Adrenal gland (tissue), 12 donors: ENCODE results near the gene SOD3. TPM values are rescaled to one million over a fixed set of nuclear protein-coding genes. Genes with fewer than 3 reads are reported as not detected.

Experiments used
- DNase-seq, 7 donors: peaks; one replicate each; pipeline ENCODE4 v3.0.0-alpha.2; 2019 to 2020
- H3K27ac ChIP-seq, 5 donors: fragments of 200-600 bp; sonication (generic) in 4 of 5; 1 replicate in 3 of 5; 2 replicates in 2 of 5; pipeline versions ENCODE4 v1.5.1 to v1.8.0; 2016 to 2020; ENCODE audit warnings: mild to moderate bottlenecking in 1 of 5
- H3K27me3 ChIP-seq: fragments of 200-600 bp; 2 replicates; pipeline ENCODE4 v1.8.0; 2021
- H3K36me3 ChIP-seq, 2 donors: fragments of 200-600 bp; replicated peaks in 1 of 2; 1 replicate in 1 of 2; 2 replicates in 1 of 2; pipeline versions ENCODE4 v1.5.1 to v1.8.0; 2018 to 2022
- H3K4me1 ChIP-seq, 2 donors: fragments of 200-600 bp; replicated peaks in 1 of 2; 1 replicate in 1 of 2; 2 replicates in 1 of 2; pipeline versions ENCODE4 v1.5.1 to v1.8.0; 2018 to 2021
- H3K4me3 ChIP-seq, 4 donors: fragments of 200-600 bp; sonication (generic) in 3 of 4; one replicate each; pipeline ENCODE4 v1.5.1; 2016 to 2018
- H3K9me3 ChIP-seq, 3 donors: fragments of 200-600 bp; sonication (generic) in 1 of 3; replicated peaks in 1 of 3; 1 replicate in 2 of 3; 2 replicates in 1 of 3; pipeline versions ENCODE4 v1.5.1 to v1.8.0; 2016 to 2021
- POLR2A ChIP-seq, 2 donors: fragments of 450-650 bp; IDR thresholded peaks; one replicate each; pipeline ENCODE4 v1.6.1; 2017; ENCODE audit warnings: antibody characterized with exemption in 2 of 2, mild to moderate bottlenecking in 2 of 2, moderate library complexity in 1 of 2
- WGBS, 4 donors: extraction: QIAGEN DNeasy Blood & Tissue Kit in 2 of 4; methylation state at CpG; one replicate each; pipeline versions ENCODE4 v1.1.5 to v1.1.7; 2013 to 2017; 5-methylcytosine and 5-hydroxymethylcytosine counted together
- intact Hi-C, 2 donors: fragments of 100-400 bp; cut with DNase I; formaldehyde crosslinking; loops; one replicate each; pipeline versions ENCODE4 v1.14.1 to v1.15.0; 2022 to 2023
- polyA plus RNA-seq, 3 donors: library from polyadenylated mRNA; stranded (reverse); fragments of 200-250 nt in 2 of 3; fragments of 350-450 nt in 1 of 3; fragmentation: Illumina TruSeq in 1 of 3; extraction: RNeasy Lipid Tissue Mini Kit (QIAGEN cat#74804) in 1 of 3; gene quantifications; one replicate each; pipeline ENCODE4 v1.2.3, GENCODE V29; 2013 to 2014
- total RNA-seq, 9 donors: library from RNA; depleted of rRNA in 4 of 9; stranded (reverse); fragments of >200 nt in 4 of 9; fragments of 120-200 nt in 1 of 9; fragmentation: NEBNext Ultra II Directional in 1 of 9; extraction: Animal tissue kit (Norgen Biotek cat#: 25700) in 1 of 9; gene quantifications; one replicate each; pipeline versions ENCODE4 v1.1.0 to v1.2.4, GENCODE V29; 2013 to 2023
- TF ChIP-seq, protein P1 (sequence below), 6 experiments: fragments of 450-650 bp in 4 of 6; fragments of 200-600 bp in 2 of 6; sonication (generic) in 1 of 6; IDR thresholded peaks; 1 replicate in 5 of 6; 2 replicates in 1 of 6; pipeline versions ENCODE4 v1.5.1 to v1.8.0; 2016 to 2021; ENCODE audit warnings: antibody characterized with exemption in 6 of 6, mild to moderate bottlenecking in 2 of 6, moderate library complexity in 1 of 6
- donor health status: healthy with polysubstance abuse.
- donor health status: Bipolar disorder and iron deficiency.
- donor health status: DM: yes; HTN: yes; CAD: no.
- donor health status: DM: no; HTN: no; CAD: no.
- donor health status: DM: no; HTN: no; CAD: no.
- donor health status: DM: yes; HTN: yes; CAD: no.

Gene SOD3
- total and polyA plus RNA-seq, 12 donors: 0.39 to 55.6 (median 23.1) TPM

- H3K36me3 ChIP-seq: no peaks in the 10 kb centered on the region
- no peak for DNase-seq
- no peak overlapping the region for H3K27ac ChIP-seq
- H3K9me3 ChIP-seq: no peaks in the 10 kb centered on the region
- no peaks in the 10 kb centered on the region for H3K4me1 ChIP-seq
- no peak overlapping the region for H3K4me3 ChIP-seq
- intact Hi-C loops: no loop called here
- H3K27me3 ChIP-seq: no peaks in the 10 kb centered on the region
- TF ChIP-seq POLR2A (IDR thresholded peaks at IDR 0.05): no peak
- TF ChIP-seq, protein P1, sequence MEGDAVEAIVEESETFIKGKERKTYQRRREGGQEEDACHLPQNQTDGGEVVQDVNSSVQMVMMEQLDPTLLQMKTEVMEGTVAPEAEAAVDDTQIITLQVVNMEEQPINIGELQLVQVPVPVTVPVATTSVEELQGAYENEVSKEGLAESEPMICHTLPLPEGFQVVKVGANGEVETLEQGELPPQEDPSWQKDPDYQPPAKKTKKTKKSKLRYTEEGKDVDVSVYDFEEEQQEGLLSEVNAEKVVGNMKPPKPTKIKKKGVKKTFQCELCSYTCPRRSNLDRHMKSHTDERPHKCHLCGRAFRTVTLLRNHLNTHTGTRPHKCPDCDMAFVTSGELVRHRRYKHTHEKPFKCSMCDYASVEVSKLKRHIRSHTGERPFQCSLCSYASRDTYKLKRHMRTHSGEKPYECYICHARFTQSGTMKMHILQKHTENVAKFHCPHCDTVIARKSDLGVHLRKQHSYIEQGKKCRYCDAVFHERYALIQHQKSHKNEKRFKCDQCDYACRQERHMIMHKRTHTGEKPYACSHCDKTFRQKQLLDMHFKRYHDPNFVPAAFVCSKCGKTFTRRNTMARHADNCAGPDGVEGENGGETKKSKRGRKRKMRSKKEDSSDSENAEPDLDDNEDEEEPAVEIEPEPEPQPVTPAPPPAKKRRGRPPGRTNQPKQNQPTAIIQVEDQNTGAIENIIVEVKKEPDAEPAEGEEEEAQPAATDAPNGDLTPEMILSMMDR (IDR thresholded peaks at IDR 0.05): no peak
- WGBS, 4 donors: 92 to 95% (median 94%) methylated on average over 14 of the region's 14 CpGs
Observed at GRCh38 chr4:24808261-24808660, 12.9 kb downstream of the SOD3 start.

DNA sequence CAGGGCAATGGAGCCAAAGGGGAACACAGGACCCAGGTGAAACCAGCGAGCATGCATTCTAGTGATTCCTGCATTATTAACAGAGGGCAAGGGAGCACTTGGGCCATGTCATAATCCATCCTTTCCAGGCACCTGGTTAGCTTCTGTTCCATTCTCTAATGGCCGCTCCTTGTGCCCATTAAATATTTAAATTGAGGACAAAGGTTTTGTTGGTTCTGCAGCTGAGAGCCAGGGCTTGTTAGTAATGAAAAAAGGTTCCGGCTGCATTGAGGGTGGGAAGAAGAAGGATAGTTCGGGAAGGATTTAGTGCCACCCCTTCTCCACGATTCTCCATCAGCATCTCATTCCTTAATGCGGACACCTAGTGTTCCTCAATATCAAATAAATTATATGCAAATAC lies 13.6 kb downstream of the SOD3 start:
- Histone ChIP-seq H3K27me3 (no peaks in the 10 kb centered on the region), H3K4me3 (no peak overlapping the region), H3K27ac (no peak overlapping the region), H3K36me3 (no peaks in the 10 kb centered on the region), H3K4me1 (no peaks in the 10 kb centered on the region), H3K9me3 (no peaks in the 10 kb centered on the region)
- 96 to 99% (median 97%) methylated on average over 6 of the region's 6 CpGs for WGBS, 4 donors
- TF ChIP-seq, protein P1 (IDR thresholded peaks at IDR 0.05): no peak
- no peak for TF ChIP-seq POLR2A (IDR thresholded peaks at IDR 0.05)
- no peak for DNase-seq
- intact Hi-C loops: no loop called here

GRCh38 chr4:24809376-24809775 lies 14.0 kb downstream of the SOD3 start:
- Histone ChIP-seq H3K9me3 (no peaks in the 10 kb centered on the region), H3K27me3 (no peaks in the 10 kb centered on the region), H3K4me1 (no peaks in the 10 kb centered on the region), H3K36me3 (no peaks in the 10 kb centered on the region), H3K4me3 (no peak overlapping the region), H3K27ac (no peak overlapping the region)
- TF ChIP-seq POLR2A (IDR thresholded peaks at IDR 0.05): no peak
- TF ChIP-seq, protein P1 (IDR thresholded peaks at IDR 0.05): no peak
- 86 to 95% (median 93%) methylated on average over 2 of the region's 2 CpGs for WGBS, 4 donors
- DNase-seq: no peak
- intact Hi-C loops: no loop called here

GRCh38 chr4:24809815-24810405 lies 14.5 kb downstream of the SOD3 start:
- TF ChIP-seq, protein P1 (IDR thresholded peaks at IDR 0.05): no peak
- TF ChIP-seq POLR2A (IDR thresholded peaks at IDR 0.05): no peak
- WGBS, 4 donors: 77 to 89% (median 83%) methylated on average over 6 of the region's 6 CpGs
- Histone ChIP-seq H3K27ac (no peak overlapping the region), H3K9me3 (no peaks in the 10 kb centered on the region), H3K36me3 (no peaks in the 10 kb centered on the region), H3K27me3 (no peaks in the 10 kb centered on the region), H3K4me3 (no peak overlapping the region), H3K4me1 (no peaks in the 10 kb centered on the region)
- intact Hi-C loops: no loop called here
- DNase-seq: no peak
